A673 (cell line): ENCODE measurements around the gene SEMA4F. TPM values are rescaled to one million over a fixed set of nuclear protein-coding genes. Genes with fewer than 3 reads are reported as not detected.

Source experiments
- BruUV-seq: library from RNA; stranded (reverse); fragments of 400-500 nt; replicated peaks from 2 replicates; lab custom pipeline; 2021; lab: Mats Ljungman, UMichigan
- CTCF ChIA-PET: fragments of 300-600 bp; sonication (Branson Sonifier 250); formaldehyde crosslinking; loops from one replicate; lab custom pipeline; 2022; ENCODE audit warnings: antibody characterized with exemption; lab: Charles Lee
- POLR2A ChIA-PET: fragments of 300-600 bp; sonication (Branson Sonifier 250); formaldehyde crosslinking; loops from one replicate; lab custom pipeline; 2022; ENCODE audit warnings: antibody characterized with exemption; ENCODE audit not compliant: low non-redundant PET; lab: Charles Lee
- DNase-seq: peaks from one replicate; pipeline ENCODE4 v3.0.0-alpha.2; 2015; ENCODE audit warnings: low spot score
- H3K27ac ChIP-seq: fragments of 200-600 bp; sonication (generic); 2 replicates; pipeline ENCODE4 v1.5.1; 2016; ENCODE audit warnings: mixed run types, low read depth, mild to moderate bottlenecking, mixed read lengths, antibody characterized with exemption, low read length; ENCODE audit not compliant: poor library complexity, severe bottlenecking
- H3K27me3 ChIP-seq: fragments of 200-600 bp; sonication (generic); replicated peaks from 2 replicates; pipeline ENCODE4 v1.6.1; 2017; ENCODE audit warnings: mixed run types, low read depth, mild to moderate bottlenecking, mixed read lengths, antibody characterized with exemption, low read length; ENCODE audit not compliant: insufficient read depth, poor library complexity
- H3K36me3 ChIP-seq: fragments of 200-600 bp; sonication (generic); 2 replicates; pipeline ENCODE4 v1.6.1; 2016; ENCODE audit warnings: mixed run types, mild to moderate bottlenecking, mixed read lengths, antibody characterized with exemption, low read length; ENCODE audit not compliant: insufficient read depth, poor library complexity, severe bottlenecking
- H3K4me1 ChIP-seq: fragments of 200-600 bp; sonication (generic); 2 replicates; pipeline ENCODE4 v1.6.1; 2017; ENCODE audit warnings: mixed run types, mild to moderate bottlenecking, mixed read lengths, antibody characterized with exemption, low read length; ENCODE audit not compliant: insufficient read depth, poor library complexity, severe bottlenecking
- H3K4me3 ChIP-seq: fragments of 200-600 bp; sonication (generic); 2 replicates; pipeline ENCODE4 v1.5.1; 2016; ENCODE audit warnings: low read depth, mixed run types, mild to moderate bottlenecking, mixed read lengths, low read length; ENCODE audit not compliant: poor library complexity, severe bottlenecking
- H3K9me3 ChIP-seq: fragments of 200-600 bp; sonication (generic); 2 replicates; pipeline ENCODE4 v1.6.1; 2016; ENCODE audit warnings: mixed run types, low read depth, mild to moderate bottlenecking, mixed read lengths, antibody characterized with exemption, low read length; ENCODE audit not compliant: poor library complexity, severe bottlenecking
- CTCF ChIP-seq: fragments of 300-800, 200-600 bp; sonication (generic); conservative IDR thresholded peaks from 2 replicates; pipeline ENCODE4 v1.5.1; 2017; ENCODE audit warnings: low read depth, mild to moderate bottlenecking, antibody characterized with exemption, low read length, moderate library complexity, mixed read lengths
- EZH2 ChIP-seq: fragments of 200-600 bp; sonication (generic); IDR thresholded peaks from 2 replicates; pipeline ENCODE4 v1.6.1; 2017; ENCODE audit warnings: borderline replicate concordance, low read depth, mild to moderate bottlenecking, mixed read lengths, antibody characterized with exemption, low read length; ENCODE audit not compliant: poor library complexity, severe bottlenecking
- intact Hi-C: fragments of 100-400 bp; cut with micrococcal nuclease; formaldehyde crosslinking; loops from one replicate; pipeline ENCODE4 v1.10.0; 2022; ENCODE audit not compliant: unreplicated experiment
- total RNA-seq: library from RNA; stranded (reverse); gene quantifications from 2 replicates; pipeline ENCODE4 v1.2.3, GENCODE V29; 2021

Gene SEMA4F
- total RNA-seq, 1 experiment from 2014 or later = 3.8 TPM

GRCh38 chr2:74702001-74702715 is 48.1 kb downstream of the SEMA4F start:
- no peaks in the 10 kb centered on the region for H3K4me1 ChIP-seq
- no peak for TF ChIP-seq EZH2
- TF ChIP-seq CTCF = no peak
- ChIA-PET CTCF (no interaction called here), POLR2A (no interaction called here)
- no peak overlapping the region for H3K4me3 ChIP-seq
- DNase-seq = no peak
- H3K27me3 ChIP-seq = no peaks in the 10 kb centered on the region
- no TSS peak for BruUV-seq
- H3K36me3 ChIP-seq = no peaks in the 10 kb centered on the region
- intact Hi-C loops = no loop called here
- H3K9me3 ChIP-seq = no peaks in the 10 kb centered on the region
- H3K27ac ChIP-seq = no peak overlapping the region

- no peaks in the 10 kb centered on the region for H3K4me1 ChIP-seq
- intact Hi-C loops = no loop called here
- no peaks in the 10 kb centered on the region for H3K9me3 ChIP-seq
- ChIA-PET CTCF (no interaction called here), POLR2A (no interaction called here)
- DNase-seq = no peak
- TF ChIP-seq CTCF = no peak
- no peak for TF ChIP-seq EZH2
- no TSS peak for BruUV-seq
- H3K27me3 ChIP-seq = no peaks in the 10 kb centered on the region
- H3K4me3 ChIP-seq = no peak overlapping the region
- H3K27ac ChIP-seq = no peak overlapping the region
- no peaks in the 10 kb centered on the region for H3K36me3 ChIP-seq
Measured at GRCh38 chr2:74703373-74703772, 49.3 kb downstream of the SEMA4F start.

GRCh38 chr2:74704216-74704615 is 50.2 kb downstream of the SEMA4F start:
- intact Hi-C loops = no loop called here
- H3K27me3 ChIP-seq = no peaks in the 10 kb centered on the region
- no peaks in the 10 kb centered on the region for H3K36me3 ChIP-seq
- H3K4me1 ChIP-seq = no peaks in the 10 kb centered on the region
- TF ChIP-seq EZH2 (no peak), CTCF (no peak)
- no peak overlapping the region for H3K4me3 ChIP-seq
- CTCF ChIA-PET = no interaction called here
- no peak for DNase-seq
- H3K9me3 ChIP-seq = no peaks in the 10 kb centered on the region
- no TSS peak for BruUV-seq
- POLR2A ChIA-PET = no interaction called here
- H3K27ac ChIP-seq = no peak overlapping the region
